HG03354 (cell line): ENCODE results near the gene MAST4.

Experiments
- ATAC-seq: cut with Tn5 transposase; IDR thresholded peaks from one replicate; pipeline ENCODE4 v1.9.1; 2021; ENCODE audit warnings: mild to moderate bottlenecking; ENCODE audit not compliant: unreplicated experiment, poor library complexity, severe bottlenecking

The MAST4 gene

GRCh38 chr5:67199859-67200258, 603.7 kb downstream of the MAST4 start:
- peak; percentile 17 for ATAC-seq

GRCh38 chr5:67200809-67201562, 604.8 kb downstream of the MAST4 start:
- ATAC-seq: peak; percentile 29

- peak; percentile 22 for ATAC-seq
These were observed 605.8 kb downstream of the MAST4 start for GRCh38 chr5:67201897-67202549.

GRCh38 chr5:67202828-67203227, 606.6 kb downstream of the MAST4 start:
- ATAC-seq: no peak

- ATAC-seq: no peak
These were observed 607.5 kb downstream of the MAST4 start for GRCh38 chr5:67203701-67204074.

GRCh38 chr5:67204821-67205220, 608.6 kb downstream of the MAST4 start:
- no peak for ATAC-seq

GRCh38 chr5:67205981-67206380, 609.8 kb downstream of the MAST4 start:
- ATAC-seq: no peak

- peak; percentile 44 for ATAC-seq
These were observed 610.3 kb downstream of the MAST4 start for GRCh38 chr5:67206461-67206860.

- peak; percentile 84 for ATAC-seq
These were observed 610.7 kb downstream of the MAST4 start for GRCh38 chr5:67206929-67207328.

GRCh38 chr5:67208403-67208802, 612.2 kb downstream of the MAST4 start:
- ATAC-seq: no peak

- ATAC-seq: peak; percentile 40
These were observed 613.1 kb downstream of the MAST4 start for GRCh38 chr5:67209141-67209771.

- no peak for ATAC-seq
These were observed 615.7 kb downstream of the MAST4 start for GRCh38 chr5:67211926-67212325.

GRCh38 chr5:67214036-67214435, 617.8 kb downstream of the MAST4 start:
- no peak for ATAC-seq

GRCh38 chr5:67214707-67215447, 618.7 kb downstream of the MAST4 start:
- no peak for ATAC-seq

GRCh38 chr5:67215519-67216471, 619.6 kb downstream of the MAST4 start:
- ATAC-seq: peak; percentile 100

- ATAC-seq: no peak
These were observed 620.4 kb downstream of the MAST4 start for GRCh38 chr5:67216564-67216963.
